GM23338 (cell line): ENCODE measurements around the gene MBNL1. TPM values are rescaled to one million over a fixed set of nuclear protein-coding genes. Genes with fewer than 3 reads are reported as not detected.

Experiments used
- ATAC-seq: fragments of 200-7000 bp; cut with Tn5 transposase; 3 replicates; pipeline ENCODE4 v1.9.1; 2020
- DNase-seq: peaks from one replicate; pipeline ENCODE4 v3.0.0-alpha.2; 2015; ENCODE audit warnings: low spot score
- H2AFZ ChIP-seq: fragments of 200-600 bp; sonication (generic); 2 replicates; pipeline ENCODE4 v1.8.0; 2016; ENCODE audit warnings: antibody characterized with exemption, mild to moderate bottlenecking, moderate library complexity
- H3F3A ChIP-seq: fragments of 200-600 bp; sonication (generic); replicated peaks from 2 replicates; pipeline ENCODE4 v1.8.0; 2017; ENCODE audit warnings: antibody characterized with exemption, mixed run types, low read depth
- H3K27ac ChIP-seq: fragments of 200-600 bp; sonication (generic); 2 replicates; pipeline ENCODE4 v1.6.1; 2016; ENCODE audit warnings: low read depth
- H3K27me3 ChIP-seq: fragments of 200-600 bp; sonication (generic); 2 replicates; pipeline ENCODE4 v1.8.0; 2016; ENCODE audit warnings: mild to moderate bottlenecking, mixed run types, moderate library complexity; ENCODE audit not compliant: insufficient read depth
- H3K36me3 ChIP-seq: fragments of 200-600 bp; sonication (generic); 2 replicates; pipeline ENCODE4 v1.8.0; 2016; ENCODE audit warnings: mild to moderate bottlenecking; ENCODE audit not compliant: insufficient read depth
- H3K4me1 ChIP-seq: fragments of 200-600 bp; sonication (generic); 2 replicates; pipeline ENCODE4 v1.8.0; 2016; ENCODE audit warnings: mild to moderate bottlenecking, moderate library complexity; ENCODE audit not compliant: insufficient read depth
- H3K4me2 ChIP-seq: fragments of 200-600 bp; sonication (generic); 2 replicates; pipeline ENCODE4 v1.7.1; 2017; ENCODE audit warnings: mixed run types
- H3K4me3 ChIP-seq: fragments of 200-600 bp; sonication (generic); 2 replicates; pipeline ENCODE4 v1.6.1; 2016; ENCODE audit warnings: mixed run types
- H3K79me2 ChIP-seq: fragments of 200-600 bp; sonication (generic); replicated peaks from 2 replicates; pipeline ENCODE4 v1.8.0; 2017; ENCODE audit warnings: mild to moderate bottlenecking; ENCODE audit not compliant: insufficient read depth
- H3K9me2 ChIP-seq: fragments of 200-600 bp; sonication (generic); 2 replicates; pipeline ENCODE4 v1.8.0; 2017; ENCODE audit not compliant: insufficient read depth
- H4K20me1 ChIP-seq: fragments of 200-600 bp; sonication (generic); replicated peaks from 2 replicates; pipeline ENCODE4 v1.8.0; 2017; ENCODE audit warnings: mild to moderate bottlenecking; ENCODE audit not compliant: insufficient read depth
- H3K27ac Mint-ChIP-seq: 2 replicates; pipeline ENCODE4 v1.8.0; 2020; ENCODE audit warnings: inconsistent platforms, mild to moderate bottlenecking, moderate library complexity, mixed read lengths
- H3K27me3 Mint-ChIP-seq: 3 replicates; pipeline ENCODE4 v1.8.0; 2022; ENCODE audit warnings: low read depth, mild to moderate bottlenecking, moderate library complexity, mixed read lengths, inconsistent platforms; ENCODE audit not compliant: insufficient read depth, poor library complexity
- H3K36me3 Mint-ChIP-seq: 3 replicates; pipeline ENCODE4 v1.8.0; 2021; ENCODE audit warnings: low read depth, mild to moderate bottlenecking, inconsistent platforms, moderate library complexity, mixed read lengths
- H3K4me1 Mint-ChIP-seq: 3 replicates; pipeline ENCODE4 v1.8.0; 2020; ENCODE audit warnings: mild to moderate bottlenecking, inconsistent platforms, mixed read lengths
- H3K4me3 Mint-ChIP-seq: 3 replicates; pipeline ENCODE4 v1.8.0; 2021; ENCODE audit warnings: moderate library complexity, mild to moderate bottlenecking, inconsistent platforms, mixed read lengths
- H3K9me3 Mint-ChIP-seq: 3 replicates; pipeline ENCODE4 v1.8.0; 2020; ENCODE audit warnings: moderate library complexity, mild to moderate bottlenecking, inconsistent platforms, mixed read lengths
- EZH2 ChIP-seq: fragments of 200-600 bp; sonication (generic); IDR thresholded peaks from one replicate; pipeline ENCODE4 v1.8.0; 2017; ENCODE audit warnings: antibody characterized with exemption, mild to moderate bottlenecking, low read depth; ENCODE audit not compliant: unreplicated experiment
- EZH2phosphoT487 ChIP-seq: fragments of 200-600 bp; sonication (generic); IDR thresholded peaks from one replicate; pipeline ENCODE4 v1.8.1; 2018; ENCODE audit warnings: antibody characterized with exemption; ENCODE audit not compliant: unreplicated experiment
- JUNB ChIP-seq: IDR thresholded peaks from one replicate; pipeline ENCODE4 v1.6.1; 2016; ENCODE audit warnings: antibody characterized with exemption; ENCODE audit not compliant: unreplicated experiment
- NANOG ChIP-seq: IDR thresholded peaks from 2 replicates; pipeline ENCODE4 v1.6.1; 2016; ENCODE audit warnings: antibody characterized with exemption, borderline replicate concordance
- POLR2AphosphoS5 ChIP-seq: IDR thresholded peaks from 2 replicates; pipeline ENCODE4 v1.6.1; 2016; ENCODE audit warnings: antibody characterized with exemption, low read depth
- STAT1 ChIP-seq: IDR thresholded peaks from one replicate; pipeline ENCODE4 v1.6.1; 2016; ENCODE audit warnings: antibody characterized with exemption; ENCODE audit not compliant: unreplicated experiment
- ZNF114 ChIP-seq: fragments of 250-450 bp; sonication (Bioruptor Pico); IDR thresholded peaks from 2 replicates; pipeline ENCODE4 v1.5.0; 2020; ENCODE audit warnings: mild to moderate bottlenecking, moderate library complexity
- ZNF331 ChIP-seq: fragments of 250-450 bp; sonication (Bioruptor Pico); IDR thresholded peaks from 2 replicates; pipeline ENCODE4 v1.5.0; 2020; ENCODE audit warnings: low read depth, mild to moderate bottlenecking, moderate library complexity
- polyA plus RNA-seq: library from polyadenylated mRNA; unstranded; fragments of >200 nt; fragmentation: Nextera tagmentation; extraction: Ambion mirVana; gene quantifications from 2 replicates; pipeline ENCODE4 v1.2.1, GENCODE V29; 2016
- total RNA-seq: library from RNA; depleted of rRNA; stranded (reverse); fragments of >200 nt; shearing (Covaris generic); gene quantifications from 2 replicates; pipeline ENCODE4 v1.2.3, GENCODE V29; 2014
- TF ChIP-seq, protein P1 (sequence below): fragments of 250-450 bp; sonication (Bioruptor Pico); IDR thresholded peaks from 2 replicates; pipeline ENCODE4 v1.5.0; 2020; ENCODE audit warnings: mild to moderate bottlenecking, moderate library complexity
- TF ChIP-seq, protein P2 (sequence below): IDR thresholded peaks from one replicate; pipeline ENCODE4 v1.6.1; 2018; ENCODE audit warnings: antibody characterized with exemption; ENCODE audit not compliant: unreplicated experiment
- TF ChIP-seq, protein P3 (sequence below), 2 experiments: fragments of 200-600 bp in 1 of 2; sonication (generic) in 1 of 2; conservative IDR thresholded peaks; 2 replicates each; pipeline versions ENCODE4 v1.5.1 to v1.6.1; 2016 to 2017; ENCODE audit warnings: antibody characterized with exemption in 2 of 2, low read depth in 2 of 2, mild to moderate bottlenecking in 2 of 2, moderate library complexity in 1 of 2
- TF ChIP-seq, protein P4 (sequence below): IDR thresholded peaks from 2 replicates; pipeline ENCODE4 v1.6.1; 2016; ENCODE audit warnings: antibody characterized with exemption

The MBNL1 gene
- total and polyA plus RNA-seq, 2 experiments from 2014 or later, result 9.4 to 23.2 TPM

DNA sequence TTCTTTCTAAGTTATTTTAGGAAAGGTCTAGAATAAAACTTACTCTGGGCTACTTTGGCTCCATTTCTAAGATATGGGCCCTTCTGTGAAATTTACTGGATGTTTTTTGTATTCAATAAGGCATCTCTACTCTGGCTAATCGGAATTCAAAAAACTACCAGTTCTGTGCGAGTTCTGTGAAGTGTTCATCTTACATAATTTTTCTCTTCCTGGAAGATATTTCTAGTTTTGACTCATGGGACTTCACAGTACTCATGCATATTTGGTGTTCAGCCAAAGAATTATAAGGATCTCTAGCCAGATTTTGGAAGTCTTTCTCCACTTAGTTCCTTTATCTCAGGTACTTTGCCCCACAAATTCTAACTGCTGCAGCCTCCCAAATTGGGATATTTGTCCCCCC, 46.4 kb upstream of the MBNL1 start:
- Histone ChIP-seq H3K79me2 (no peaks in the 10 kb centered on the region), H4K20me1 (no peaks in the 10 kb centered on the region), H3K4me2 (no peak overlapping the region), H3K4me3 (no peak overlapping the region), H3K27me3 (no peaks in the 10 kb centered on the region), H3K9me2 (no peaks in the 10 kb centered on the region), H3K36me3 (no peaks in the 10 kb centered on the region), H2AFZ (no peak overlapping the region), H3F3A (no peaks in the 10 kb centered on the region), H3K27ac (no peak overlapping the region), H3K4me1 (no peaks in the 10 kb centered on the region)
- H3K9me3 Mint-ChIP-seq, result peaks cover 7% of the 10 kb centered on the region
- no peaks in the 10 kb centered on the region for H3K4me1 Mint-ChIP-seq
- TF ChIP-seq, protein P1, sequence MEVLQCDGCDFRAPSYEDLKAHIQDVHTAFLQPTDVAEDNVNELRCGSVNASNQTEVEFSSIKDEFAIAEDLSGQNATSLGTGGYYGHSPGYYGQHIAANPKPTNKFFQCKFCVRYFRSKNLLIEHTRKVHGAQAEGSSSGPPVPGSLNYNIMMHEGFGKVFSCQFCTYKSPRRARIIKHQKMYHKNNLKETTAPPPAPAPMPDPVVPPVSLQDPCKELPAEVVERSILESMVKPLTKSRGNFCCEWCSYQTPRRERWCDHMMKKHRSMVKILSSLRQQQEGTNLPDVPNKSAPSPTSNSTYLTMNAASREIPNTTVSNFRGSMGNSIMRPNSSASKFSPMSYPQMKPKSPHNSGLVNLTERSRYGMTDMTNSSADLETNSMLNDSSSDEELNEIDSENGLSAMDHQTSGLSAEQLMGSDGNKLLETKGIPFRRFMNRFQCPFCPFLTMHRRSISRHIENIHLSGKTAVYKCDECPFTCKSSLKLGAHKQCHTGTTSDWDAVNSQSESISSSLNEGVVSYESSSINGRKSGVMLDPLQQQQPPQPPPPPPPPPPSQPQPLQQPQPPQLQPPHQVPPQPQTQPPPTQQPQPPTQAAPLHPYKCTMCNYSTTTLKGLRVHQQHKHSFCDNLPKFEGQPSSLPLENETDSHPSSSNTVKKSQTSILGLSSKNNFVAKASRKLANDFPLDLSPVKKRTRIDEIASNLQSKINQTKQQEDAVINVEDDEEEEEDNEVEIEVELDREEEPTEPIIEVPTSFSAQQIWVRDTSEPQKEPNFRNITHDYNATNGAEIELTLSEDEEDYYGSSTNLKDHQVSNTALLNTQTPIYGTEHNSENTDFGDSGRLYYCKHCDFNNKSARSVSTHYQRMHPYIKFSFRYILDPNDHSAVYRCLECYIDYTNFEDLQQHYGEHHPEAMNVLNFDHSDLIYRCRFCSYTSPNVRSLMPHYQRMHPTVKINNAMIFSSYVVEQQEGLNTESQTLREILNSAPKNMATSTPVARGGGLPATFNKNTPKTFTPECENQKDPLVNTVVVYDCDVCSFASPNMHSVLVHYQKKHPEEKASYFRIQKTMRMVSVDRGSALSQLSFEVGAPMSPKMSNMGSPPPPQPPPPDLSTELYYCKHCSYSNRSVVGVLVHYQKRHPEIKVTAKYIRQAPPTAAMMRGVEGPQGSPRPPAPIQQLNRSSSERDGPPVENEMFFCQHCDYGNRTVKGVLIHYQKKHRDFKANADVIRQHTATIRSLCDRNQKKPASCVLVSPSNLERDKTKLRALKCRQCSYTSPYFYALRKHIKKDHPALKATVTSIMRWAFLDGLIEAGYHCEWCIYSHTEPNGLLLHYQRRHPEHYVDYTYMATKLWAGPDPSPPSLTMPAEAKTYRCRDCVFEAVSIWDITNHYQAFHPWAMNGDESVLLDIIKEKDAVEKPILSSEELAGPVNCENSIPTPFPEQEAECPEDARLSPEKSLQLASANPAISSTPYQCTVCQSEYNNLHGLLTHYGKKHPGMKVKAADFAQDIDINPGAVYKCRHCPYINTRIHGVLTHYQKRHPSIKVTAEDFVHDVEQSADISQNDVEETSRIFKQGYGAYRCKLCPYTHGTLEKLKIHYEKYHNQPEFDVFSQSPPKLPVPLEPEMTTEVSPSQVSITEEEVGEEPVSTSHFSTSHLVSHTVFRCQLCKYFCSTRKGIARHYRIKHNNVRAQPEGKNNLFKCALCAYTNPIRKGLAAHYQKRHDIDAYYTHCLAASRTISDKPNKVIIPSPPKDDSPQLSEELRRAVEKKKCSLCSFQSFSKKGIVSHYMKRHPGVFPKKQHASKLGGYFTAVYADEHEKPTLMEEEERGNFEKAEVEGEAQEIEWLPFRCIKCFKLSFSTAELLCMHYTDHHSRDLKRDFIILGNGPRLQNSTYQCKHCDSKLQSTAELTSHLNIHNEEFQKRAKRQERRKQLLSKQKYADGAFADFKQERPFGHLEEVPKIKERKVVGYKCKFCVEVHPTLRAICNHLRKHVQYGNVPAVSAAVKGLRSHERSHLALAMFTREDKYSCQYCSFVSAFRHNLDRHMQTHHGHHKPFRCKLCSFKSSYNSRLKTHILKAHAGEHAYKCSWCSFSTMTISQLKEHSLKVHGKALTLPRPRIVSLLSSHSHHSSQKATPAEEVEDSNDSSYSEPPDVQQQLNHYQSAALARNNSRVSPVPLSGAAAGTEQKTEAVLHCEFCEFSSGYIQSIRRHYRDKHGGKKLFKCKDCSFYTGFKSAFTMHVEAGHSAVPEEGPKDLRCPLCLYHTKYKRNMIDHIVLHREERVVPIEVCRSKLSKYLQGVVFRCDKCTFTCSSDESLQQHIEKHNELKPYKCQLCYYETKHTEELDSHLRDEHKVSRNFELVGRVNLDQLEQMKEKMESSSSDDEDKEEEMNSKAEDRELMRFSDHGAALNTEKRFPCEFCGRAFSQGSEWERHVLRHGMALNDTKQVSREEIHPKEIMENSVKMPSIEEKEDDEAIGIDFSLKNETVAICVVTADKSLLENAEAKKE (CRISPR knock-in tag), result no peak
- TF ChIP-seq STAT1 (no peak), JUNB (no peak), EZH2 (no peak), EZH2phosphoT487 (no peak), ZNF331 (CRISPR knock-in tag) (no peak), NANOG (no peak), ZNF114 (no peak), POLR2AphosphoS5 (no peak)
- TF ChIP-seq, protein P2, sequence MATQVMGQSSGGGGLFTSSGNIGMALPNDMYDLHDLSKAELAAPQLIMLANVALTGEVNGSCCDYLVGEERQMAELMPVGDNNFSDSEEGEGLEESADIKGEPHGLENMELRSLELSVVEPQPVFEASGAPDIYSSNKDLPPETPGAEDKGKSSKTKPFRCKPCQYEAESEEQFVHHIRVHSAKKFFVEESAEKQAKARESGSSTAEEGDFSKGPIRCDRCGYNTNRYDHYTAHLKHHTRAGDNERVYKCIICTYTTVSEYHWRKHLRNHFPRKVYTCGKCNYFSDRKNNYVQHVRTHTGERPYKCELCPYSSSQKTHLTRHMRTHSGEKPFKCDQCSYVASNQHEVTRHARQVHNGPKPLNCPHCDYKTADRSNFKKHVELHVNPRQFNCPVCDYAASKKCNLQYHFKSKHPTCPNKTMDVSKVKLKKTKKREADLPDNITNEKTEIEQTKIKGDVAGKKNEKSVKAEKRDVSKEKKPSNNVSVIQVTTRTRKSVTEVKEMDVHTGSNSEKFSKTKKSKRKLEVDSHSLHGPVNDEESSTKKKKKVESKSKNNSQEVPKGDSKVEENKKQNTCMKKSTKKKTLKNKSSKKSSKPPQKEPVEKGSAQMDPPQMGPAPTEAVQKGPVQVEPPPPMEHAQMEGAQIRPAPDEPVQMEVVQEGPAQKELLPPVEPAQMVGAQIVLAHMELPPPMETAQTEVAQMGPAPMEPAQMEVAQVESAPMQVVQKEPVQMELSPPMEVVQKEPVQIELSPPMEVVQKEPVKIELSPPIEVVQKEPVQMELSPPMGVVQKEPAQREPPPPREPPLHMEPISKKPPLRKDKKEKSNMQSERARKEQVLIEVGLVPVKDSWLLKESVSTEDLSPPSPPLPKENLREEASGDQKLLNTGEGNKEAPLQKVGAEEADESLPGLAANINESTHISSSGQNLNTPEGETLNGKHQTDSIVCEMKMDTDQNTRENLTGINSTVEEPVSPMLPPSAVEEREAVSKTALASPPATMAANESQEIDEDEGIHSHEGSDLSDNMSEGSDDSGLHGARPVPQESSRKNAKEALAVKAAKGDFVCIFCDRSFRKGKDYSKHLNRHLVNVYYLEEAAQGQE, result no peak
- TF ChIP-seq, protein P3, sequence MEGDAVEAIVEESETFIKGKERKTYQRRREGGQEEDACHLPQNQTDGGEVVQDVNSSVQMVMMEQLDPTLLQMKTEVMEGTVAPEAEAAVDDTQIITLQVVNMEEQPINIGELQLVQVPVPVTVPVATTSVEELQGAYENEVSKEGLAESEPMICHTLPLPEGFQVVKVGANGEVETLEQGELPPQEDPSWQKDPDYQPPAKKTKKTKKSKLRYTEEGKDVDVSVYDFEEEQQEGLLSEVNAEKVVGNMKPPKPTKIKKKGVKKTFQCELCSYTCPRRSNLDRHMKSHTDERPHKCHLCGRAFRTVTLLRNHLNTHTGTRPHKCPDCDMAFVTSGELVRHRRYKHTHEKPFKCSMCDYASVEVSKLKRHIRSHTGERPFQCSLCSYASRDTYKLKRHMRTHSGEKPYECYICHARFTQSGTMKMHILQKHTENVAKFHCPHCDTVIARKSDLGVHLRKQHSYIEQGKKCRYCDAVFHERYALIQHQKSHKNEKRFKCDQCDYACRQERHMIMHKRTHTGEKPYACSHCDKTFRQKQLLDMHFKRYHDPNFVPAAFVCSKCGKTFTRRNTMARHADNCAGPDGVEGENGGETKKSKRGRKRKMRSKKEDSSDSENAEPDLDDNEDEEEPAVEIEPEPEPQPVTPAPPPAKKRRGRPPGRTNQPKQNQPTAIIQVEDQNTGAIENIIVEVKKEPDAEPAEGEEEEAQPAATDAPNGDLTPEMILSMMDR (conservative IDR thresholded peaks at IDR 0.05; ENCODE audit: low read depth in 2 of 2), result no peak
- TF ChIP-seq, protein P4, sequence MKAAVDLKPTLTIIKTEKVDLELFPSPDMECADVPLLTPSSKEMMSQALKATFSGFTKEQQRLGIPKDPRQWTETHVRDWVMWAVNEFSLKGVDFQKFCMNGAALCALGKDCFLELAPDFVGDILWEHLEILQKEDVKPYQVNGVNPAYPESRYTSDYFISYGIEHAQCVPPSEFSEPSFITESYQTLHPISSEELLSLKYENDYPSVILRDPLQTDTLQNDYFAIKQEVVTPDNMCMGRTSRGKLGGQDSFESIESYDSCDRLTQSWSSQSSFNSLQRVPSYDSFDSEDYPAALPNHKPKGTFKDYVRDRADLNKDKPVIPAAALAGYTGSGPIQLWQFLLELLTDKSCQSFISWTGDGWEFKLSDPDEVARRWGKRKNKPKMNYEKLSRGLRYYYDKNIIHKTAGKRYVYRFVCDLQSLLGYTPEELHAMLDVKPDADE, result no peak
- ATAC-seq (no peak), DNase-seq (no peak)
- H3K27ac Mint-ChIP-seq, result no peak overlapping the region
- peaks cover 7% of the 10 kb centered on the region for H3K36me3 Mint-ChIP-seq
- no peak overlapping the region for H3K4me3 Mint-ChIP-seq
- H3K27me3 Mint-ChIP-seq, result no peaks in the 10 kb centered on the region
